ENCODE data around the gene FILIP1L. TPM values are rescaled to one million over a fixed set of nuclear protein-coding genes. Genes with fewer than 3 reads are reported as not detected.

The FILIP1L gene
- total RNA-seq, 1 donor from 2014 or later: 19.1 TPM

DNA sequence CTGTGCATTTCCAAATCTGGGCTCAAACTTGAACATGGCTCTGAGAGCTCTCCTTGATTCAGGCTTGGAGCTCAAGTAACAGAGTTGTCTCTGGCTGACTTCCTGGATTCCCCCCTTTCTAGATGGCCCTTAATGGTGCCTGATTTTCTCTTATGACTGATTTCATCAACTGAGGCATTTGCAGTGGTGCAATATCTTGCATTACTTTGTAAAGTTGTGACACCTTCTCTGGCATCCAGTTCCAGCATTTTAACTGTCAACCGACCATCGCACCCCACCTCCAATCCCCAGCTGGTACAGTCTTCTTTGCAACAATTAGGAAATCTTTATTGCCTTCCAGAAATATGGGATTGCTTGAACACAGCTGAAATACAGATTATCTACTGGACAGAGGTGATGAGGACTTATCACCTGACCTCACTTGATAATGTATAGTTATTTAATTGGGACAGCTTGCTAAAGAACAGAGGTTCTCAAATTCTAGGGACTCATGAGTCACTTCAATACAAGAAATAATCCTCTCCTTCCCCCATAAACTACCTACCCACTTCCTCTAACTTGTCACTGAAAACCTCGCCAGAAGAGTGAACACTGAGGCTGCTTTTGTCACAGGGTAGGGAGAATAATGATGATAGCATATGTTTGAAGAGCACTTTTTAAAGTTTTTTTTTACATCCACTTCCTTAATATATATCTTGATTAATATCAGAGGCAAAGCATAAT is 41.8 kb downstream of the FILIP1L start:
- H3K27me3 Mint-ChIP-seq (ENCODE audit: unreplicated experiment): peaks cover 2% of the 10 kb centered on the region
- no peaks in the 10 kb centered on the region for H3K36me3 Mint-ChIP-seq (ENCODE audit: low read depth, unreplicated experiment)
- H3K9me3 Mint-ChIP-seq (ENCODE audit: unreplicated experiment): no peaks in the 10 kb centered on the region
- H3K4me3 Mint-ChIP-seq (ENCODE audit: unreplicated experiment): no peak overlapping the region
- no peak for DNase-seq (ENCODE audit: low spot score)
- TF ChIP-seq, protein P1, sequence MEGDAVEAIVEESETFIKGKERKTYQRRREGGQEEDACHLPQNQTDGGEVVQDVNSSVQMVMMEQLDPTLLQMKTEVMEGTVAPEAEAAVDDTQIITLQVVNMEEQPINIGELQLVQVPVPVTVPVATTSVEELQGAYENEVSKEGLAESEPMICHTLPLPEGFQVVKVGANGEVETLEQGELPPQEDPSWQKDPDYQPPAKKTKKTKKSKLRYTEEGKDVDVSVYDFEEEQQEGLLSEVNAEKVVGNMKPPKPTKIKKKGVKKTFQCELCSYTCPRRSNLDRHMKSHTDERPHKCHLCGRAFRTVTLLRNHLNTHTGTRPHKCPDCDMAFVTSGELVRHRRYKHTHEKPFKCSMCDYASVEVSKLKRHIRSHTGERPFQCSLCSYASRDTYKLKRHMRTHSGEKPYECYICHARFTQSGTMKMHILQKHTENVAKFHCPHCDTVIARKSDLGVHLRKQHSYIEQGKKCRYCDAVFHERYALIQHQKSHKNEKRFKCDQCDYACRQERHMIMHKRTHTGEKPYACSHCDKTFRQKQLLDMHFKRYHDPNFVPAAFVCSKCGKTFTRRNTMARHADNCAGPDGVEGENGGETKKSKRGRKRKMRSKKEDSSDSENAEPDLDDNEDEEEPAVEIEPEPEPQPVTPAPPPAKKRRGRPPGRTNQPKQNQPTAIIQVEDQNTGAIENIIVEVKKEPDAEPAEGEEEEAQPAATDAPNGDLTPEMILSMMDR (IDR thresholded peaks at IDR 0.05; ENCODE audit: unreplicated experiment): no peak
- H3K27ac Mint-ChIP-seq (ENCODE audit: unreplicated experiment): peak overlapping the region; percentile 98
- H3K4me1 Mint-ChIP-seq (ENCODE audit: unreplicated experiment): peaks cover 60% of the 10 kb centered on the region

DNA sequence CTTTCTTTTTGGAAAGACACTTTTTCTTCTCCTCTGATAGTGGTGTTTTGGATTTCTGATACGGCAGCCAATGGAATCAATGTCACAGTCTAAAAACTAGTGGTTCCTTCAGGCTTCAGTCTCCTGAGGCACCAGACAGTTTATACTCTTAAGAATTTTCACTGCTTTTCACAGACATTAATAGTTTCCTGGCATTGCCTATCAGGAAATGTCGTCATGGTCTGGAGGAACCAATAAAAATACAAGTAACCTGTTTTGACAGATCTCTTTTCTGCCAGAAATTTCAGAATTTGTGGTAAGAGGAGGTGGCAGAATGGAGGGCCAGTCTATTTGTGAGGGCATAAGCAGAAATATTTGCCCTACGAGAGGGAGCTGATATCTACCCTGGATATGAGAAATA is 44.8 kb downstream of the FILIP1L start:
- peaks cover 43% of the 10 kb centered on the region for H3K4me1 Mint-ChIP-seq (ENCODE audit: unreplicated experiment)
- no peak for DNase-seq (ENCODE audit: low spot score)
- H3K9me3 Mint-ChIP-seq (ENCODE audit: unreplicated experiment): no peaks in the 10 kb centered on the region
- TF ChIP-seq, protein P1 (IDR thresholded peaks at IDR 0.05; ENCODE audit: unreplicated experiment): no peak
- H3K27me3 Mint-ChIP-seq (ENCODE audit: unreplicated experiment): peaks cover 2% of the 10 kb centered on the region
- no peak overlapping the region for H3K4me3 Mint-ChIP-seq (ENCODE audit: unreplicated experiment)
- no peak overlapping the region for H3K27ac Mint-ChIP-seq (ENCODE audit: unreplicated experiment)
- H3K36me3 Mint-ChIP-seq (ENCODE audit: low read depth, unreplicated experiment): no peaks in the 10 kb centered on the region

DNA sequence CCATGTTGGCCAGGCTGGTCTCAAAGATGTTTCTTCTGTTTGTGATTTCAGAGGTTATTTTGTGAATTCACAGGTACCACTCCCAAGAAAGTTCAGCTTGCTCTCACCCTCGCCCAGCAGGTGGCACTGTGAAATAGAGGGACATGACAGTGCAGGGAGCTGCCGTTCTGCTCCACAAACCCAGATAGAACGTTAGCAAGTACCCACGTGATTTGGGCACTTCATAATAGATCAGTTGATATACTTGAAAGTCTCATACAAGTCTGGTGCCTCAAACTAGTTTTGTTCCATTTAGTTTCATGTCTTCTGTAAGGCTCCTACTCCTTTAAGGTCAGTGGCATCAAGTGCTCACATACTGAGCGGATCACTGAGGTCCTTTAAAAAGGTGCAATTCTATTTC is 45.5 kb downstream of the FILIP1L start:
- DNase-seq (ENCODE audit: low spot score): peak; percentile 84
- Mint-ChIP-seq H3K27ac (ENCODE audit: unreplicated experiment) (no peak overlapping the region), H3K9me3 (ENCODE audit: unreplicated experiment) (no peaks in the 10 kb centered on the region), H3K36me3 (ENCODE audit: low read depth, unreplicated experiment) (no peaks in the 10 kb centered on the region), H3K4me3 (ENCODE audit: unreplicated experiment) (no peak overlapping the region), H3K27me3 (ENCODE audit: unreplicated experiment) (peaks cover 1% of the 10 kb centered on the region), H3K4me1 (ENCODE audit: unreplicated experiment) (peaks cover 50% of the 10 kb centered on the region)
- TF ChIP-seq, protein P1 (IDR thresholded peaks at IDR 0.05; ENCODE audit: unreplicated experiment): peak; percentile 78

DNA sequence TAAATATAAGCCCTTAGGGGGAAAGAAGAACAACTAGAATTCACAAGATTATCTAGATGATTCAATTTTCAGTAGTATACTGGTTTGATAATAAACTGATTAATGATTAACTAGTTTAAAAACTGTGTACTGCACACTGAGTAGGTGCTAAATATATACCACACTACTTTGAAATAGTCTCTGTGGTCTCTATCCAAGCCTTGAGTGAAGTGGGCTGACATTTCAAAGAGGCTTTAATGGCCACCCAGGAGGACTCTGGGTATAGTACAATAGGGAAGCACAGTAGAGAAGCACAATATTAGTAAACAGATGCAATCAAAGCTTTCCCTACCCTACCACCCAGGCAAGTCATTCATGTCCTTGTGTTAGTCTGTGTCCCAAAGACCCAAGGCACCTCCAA is 46.7 kb downstream of the FILIP1L start:
- Mint-ChIP-seq H3K27ac (ENCODE audit: unreplicated experiment) (no peak overlapping the region), H3K9me3 (ENCODE audit: unreplicated experiment) (no peaks in the 10 kb centered on the region), H3K36me3 (ENCODE audit: low read depth, unreplicated experiment) (no peaks in the 10 kb centered on the region), H3K27me3 (ENCODE audit: unreplicated experiment) (no peaks in the 10 kb centered on the region), H3K4me1 (ENCODE audit: unreplicated experiment) (peaks cover 41% of the 10 kb centered on the region), H3K4me3 (ENCODE audit: unreplicated experiment) (no peak overlapping the region)
- TF ChIP-seq, protein P1 (IDR thresholded peaks at IDR 0.05; ENCODE audit: unreplicated experiment): no peak
- no peak for DNase-seq (ENCODE audit: low spot score)

DNA sequence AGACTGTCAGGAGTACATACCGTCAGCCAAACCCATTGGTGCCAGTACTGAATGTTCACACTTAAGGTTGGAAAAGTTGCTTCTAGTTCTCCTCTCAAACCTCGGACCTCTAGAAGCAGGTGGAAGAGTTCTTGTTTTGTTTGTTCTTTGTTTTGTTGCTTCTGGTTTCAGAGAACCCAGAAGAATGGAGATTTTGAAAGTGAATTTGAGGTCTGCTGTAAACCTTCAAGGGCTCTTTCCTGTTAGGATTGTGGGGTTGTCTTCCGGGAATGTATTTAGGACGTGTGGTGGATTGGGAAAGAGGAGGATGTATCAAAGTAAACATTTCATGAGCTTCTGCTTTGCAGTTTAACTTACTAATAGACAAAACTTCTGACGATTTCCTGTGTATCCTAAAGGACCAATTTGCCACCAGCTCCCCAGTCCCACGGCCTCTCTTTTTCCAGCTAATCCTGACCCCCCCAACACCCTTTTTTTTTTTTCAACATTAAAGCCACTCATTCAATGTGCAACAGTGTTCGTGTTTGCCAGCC is 50.3 kb downstream of the FILIP1L start:
- Mint-ChIP-seq H3K36me3 (ENCODE audit: low read depth, unreplicated experiment) (no peaks in the 10 kb centered on the region), H3K9me3 (ENCODE audit: unreplicated experiment) (no peaks in the 10 kb centered on the region), H3K27me3 (ENCODE audit: unreplicated experiment) (no peaks in the 10 kb centered on the region), H3K4me3 (ENCODE audit: unreplicated experiment) (no peak overlapping the region), H3K27ac (ENCODE audit: unreplicated experiment) (peak overlapping the region; percentile 82), H3K4me1 (ENCODE audit: unreplicated experiment) (peaks cover 14% of the 10 kb centered on the region)
- DNase-seq (ENCODE audit: low spot score): no peak
- TF ChIP-seq, protein P1 (IDR thresholded peaks at IDR 0.05; ENCODE audit: unreplicated experiment): no peak

Data from endothelial cell (in vitro differentiated cells).